Gastroesophageal sphincter (tissue), 4 donors: ENCODE data around the gene PLP1. TPM values are rescaled to one million over a fixed set of nuclear protein-coding genes. Genes with fewer than 3 reads are reported as not detected.
"Not testable (repeated sequence)": the region's sequence is repeated elsewhere in the genome, so short reads cannot be mapped to it uniquely, and the experiment has no call there.

Experiments
- ATAC-seq: fragments of 150-250 bp; one replicate; pipeline ENCODE4 v1.9.1; 2016; ENCODE audit warnings: mild to moderate bottlenecking, moderate library complexity
- H3K27ac ChIP-seq, 4 donors: fragments of 200-600 bp; sonication (generic) in 3 of 4; 1 replicate in 3 of 4; 2 replicates in 1 of 4; pipeline ENCODE4 v1.5.1; 2016 to 2019
- H3K27me3 ChIP-seq: fragments of 200-600 bp; sonication (generic); one replicate; pipeline ENCODE4 v1.5.1; 2019
- H3K36me3 ChIP-seq, 2 donors: fragments of 200-600 bp; sonication (generic); one replicate each; pipeline ENCODE4 v1.5.1; 2019; ENCODE audit warnings: control low read depth in 1 of 2
- H3K4me1 ChIP-seq, 3 donors: fragments of 200-600 bp; sonication (generic); 1 replicate in 2 of 3; 2 replicates in 1 of 3; pipeline ENCODE4 v1.5.1; 2016 to 2019; ENCODE audit warnings: control low read depth in 2 of 3
- H3K4me3 ChIP-seq, 2 donors: fragments of 200-600 bp; sonication (generic); one replicate each; pipeline ENCODE4 v1.5.1; 2019; ENCODE audit warnings: mild to moderate bottlenecking in 1 of 2, moderate library complexity in 1 of 2
- H3K9me3 ChIP-seq, 3 donors: fragments of 200-600 bp; sonication (generic); one replicate each; pipeline ENCODE4 v1.5.1; 2017 to 2019; ENCODE audit warnings: control low read depth in 2 of 3
- EP300 ChIP-seq: sonication (generic); formaldehyde crosslinking; IDR thresholded peaks from one replicate; pipeline ENCODE4 v1.6.1; 2017; ENCODE audit warnings: antibody characterized with exemption, mild to moderate bottlenecking
- POLR2A ChIP-seq, 2 donors: fragments of 450-650 bp; IDR thresholded peaks; one replicate each; pipeline ENCODE4 v1.6.1; 2017; ENCODE audit warnings: antibody characterized with exemption in 2 of 2, mild to moderate bottlenecking in 2 of 2, moderate library complexity in 1 of 2
- POLR2AphosphoS5 ChIP-seq: sonication (generic); formaldehyde crosslinking; IDR thresholded peaks from one replicate; pipeline ENCODE4 v1.6.1; 2017; ENCODE audit warnings: antibody characterized with exemption
- WGBS, 2 donors: methylation state at CpG; one replicate each; pipeline ENCODE4 v1.1.5; 2018; ENCODE audit warnings: low coverage in 1 of 2; 5-methylcytosine and 5-hydroxymethylcytosine counted together
- total RNA-seq, 4 donors: library from RNA; depleted of rRNA; stranded (reverse); fragments of >200 nt; gene quantifications; one replicate each; pipeline ENCODE4 v1.1.0, GENCODE V29; 2016
- TF ChIP-seq, protein P1 (sequence below), 4 experiments: fragments of 200-600 bp in 2 of 4; fragments of 450-650 bp in 2 of 4; sonication (generic) in 1 of 4; IDR thresholded peaks; one replicate each; pipeline ENCODE4 v1.5.1; 2017 to 2019; ENCODE audit warnings: antibody characterized with exemption in 4 of 4, mild to moderate bottlenecking in 2 of 4, moderate library complexity in 2 of 4

PLP1 gene
- total RNA-seq, 4 donors from 2014 or later = 20.3 to 51.5 (median 33.0) TPM

GRCh38 chrX:103806862-103807474, 30.3 kb downstream of the PLP1 start:
- H3K27ac ChIP-seq = no peak overlapping the region
- H3K4me1 ChIP-seq = no peaks in the 10 kb centered on the region
- TF ChIP-seq POLR2A (IDR thresholded peaks at IDR 0.05) (no peak), POLR2AphosphoS5 (no peak), EP300 (no peak)
- TF ChIP-seq, protein P1, sequence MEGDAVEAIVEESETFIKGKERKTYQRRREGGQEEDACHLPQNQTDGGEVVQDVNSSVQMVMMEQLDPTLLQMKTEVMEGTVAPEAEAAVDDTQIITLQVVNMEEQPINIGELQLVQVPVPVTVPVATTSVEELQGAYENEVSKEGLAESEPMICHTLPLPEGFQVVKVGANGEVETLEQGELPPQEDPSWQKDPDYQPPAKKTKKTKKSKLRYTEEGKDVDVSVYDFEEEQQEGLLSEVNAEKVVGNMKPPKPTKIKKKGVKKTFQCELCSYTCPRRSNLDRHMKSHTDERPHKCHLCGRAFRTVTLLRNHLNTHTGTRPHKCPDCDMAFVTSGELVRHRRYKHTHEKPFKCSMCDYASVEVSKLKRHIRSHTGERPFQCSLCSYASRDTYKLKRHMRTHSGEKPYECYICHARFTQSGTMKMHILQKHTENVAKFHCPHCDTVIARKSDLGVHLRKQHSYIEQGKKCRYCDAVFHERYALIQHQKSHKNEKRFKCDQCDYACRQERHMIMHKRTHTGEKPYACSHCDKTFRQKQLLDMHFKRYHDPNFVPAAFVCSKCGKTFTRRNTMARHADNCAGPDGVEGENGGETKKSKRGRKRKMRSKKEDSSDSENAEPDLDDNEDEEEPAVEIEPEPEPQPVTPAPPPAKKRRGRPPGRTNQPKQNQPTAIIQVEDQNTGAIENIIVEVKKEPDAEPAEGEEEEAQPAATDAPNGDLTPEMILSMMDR (IDR thresholded peaks at IDR 0.05) = no peak
- no peaks in the 10 kb centered on the region for H3K27me3 ChIP-seq
- 51 to 91% methylated on average over 4 of the region's 4 CpGs for WGBS, 2 donors
- no peaks in the 10 kb centered on the region for H3K9me3 ChIP-seq
- no peak for ATAC-seq
- no peak overlapping the region for H3K4me3 ChIP-seq
- no peaks in the 10 kb centered on the region for H3K36me3 ChIP-seq

- TF ChIP-seq, protein P1 (IDR thresholded peaks at IDR 0.05) = no peak
- no peak for TF ChIP-seq POLR2A (IDR thresholded peaks at IDR 0.05)
- no peak for TF ChIP-seq POLR2AphosphoS5
- no peak for TF ChIP-seq EP300
- no peaks in the 10 kb centered on the region for H3K27me3 ChIP-seq
- no peak overlapping the region for H3K4me3 ChIP-seq
- no peak overlapping the region for H3K27ac ChIP-seq
- no peaks in the 10 kb centered on the region for H3K36me3 ChIP-seq
- ATAC-seq = no peak
- H3K4me1 ChIP-seq = no peaks in the 10 kb centered on the region
- no peaks in the 10 kb centered on the region for H3K9me3 ChIP-seq
- WGBS, 2 donors = 80 to 96% methylated on average over 1 to 3 of the region's 3 CpGs
These were observed 35.2 kb downstream of the PLP1 start for GRCh38 chrX:103811858-103812257.

DNA sequence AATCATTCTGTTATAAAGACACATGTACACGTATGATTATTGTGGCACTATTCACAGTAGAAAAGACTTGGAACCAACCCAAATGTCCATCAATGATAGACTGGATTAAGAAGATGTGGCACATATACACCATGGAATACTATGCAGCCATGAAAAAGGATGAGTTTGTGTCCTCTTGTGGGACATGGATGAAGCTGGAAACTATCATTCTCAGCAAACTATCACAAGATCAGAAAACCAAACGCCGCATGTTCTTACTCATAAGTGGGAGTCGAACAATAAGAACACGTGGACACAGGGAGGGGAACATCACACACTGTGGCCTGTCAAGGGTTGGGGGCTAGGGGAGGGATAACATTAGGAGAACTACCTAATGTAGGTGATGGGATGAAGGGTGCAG, 40.5 kb downstream of the PLP1 start:
- H3K36me3 ChIP-seq, H3K4me3 ChIP-seq, H3K27ac ChIP-seq, H3K4me1 ChIP-seq, H3K27me3 ChIP-seq, H3K9me3 ChIP-seq, ATAC-seq: not testable (repeated sequence)
- WGBS, 2 donors = 63 to 93% methylated on average over 2 to 4 of the region's 5 CpGs

GRCh38 chrX:103817502-103817901, 40.9 kb downstream of the PLP1 start:
- Histone ChIP-seq H3K27me3 (no peaks in the 10 kb centered on the region), H3K4me3 (no peak overlapping the region), H3K9me3 (no peaks in the 10 kb centered on the region), H3K4me1 (no peaks in the 10 kb centered on the region), H3K36me3 (no peaks in the 10 kb centered on the region), H3K27ac (no peak overlapping the region)
- TF ChIP-seq, protein P1 (IDR thresholded peaks at IDR 0.05) = peak; percentile 56 to 80 (median 60)
- no peak for TF ChIP-seq POLR2AphosphoS5
- TF ChIP-seq POLR2A (IDR thresholded peaks at IDR 0.05) = no peak
- TF ChIP-seq EP300 = no peak
- no peak for ATAC-seq
- WGBS, 2 donors = 6 to 21% methylated on average over 4 to 5 of the region's 5 CpGs

- H3K27ac ChIP-seq = peak overlapping the region; percentile 25 to 47 (median 32)
- peak; percentile 55 for ATAC-seq
- H3K36me3 ChIP-seq = no peaks in the 10 kb centered on the region
- no peak overlapping the region for H3K4me3 ChIP-seq
- no peaks in the 10 kb centered on the region for H3K4me1 ChIP-seq
- H3K27me3 ChIP-seq = no peaks in the 10 kb centered on the region
- WGBS, 2 donors = 15 to 45% methylated on average over 7 of the region's 7 CpGs
- H3K9me3 ChIP-seq = no peaks in the 10 kb centered on the region
- TF ChIP-seq, protein P1 (IDR thresholded peaks at IDR 0.05) = no peak
- TF ChIP-seq EP300 (no peak), POLR2AphosphoS5 (no peak), POLR2A (IDR thresholded peaks at IDR 0.05) (no peak)
These were observed 42.4 kb downstream of the PLP1 start for GRCh38 chrX:103818842-103819619.

DNA sequence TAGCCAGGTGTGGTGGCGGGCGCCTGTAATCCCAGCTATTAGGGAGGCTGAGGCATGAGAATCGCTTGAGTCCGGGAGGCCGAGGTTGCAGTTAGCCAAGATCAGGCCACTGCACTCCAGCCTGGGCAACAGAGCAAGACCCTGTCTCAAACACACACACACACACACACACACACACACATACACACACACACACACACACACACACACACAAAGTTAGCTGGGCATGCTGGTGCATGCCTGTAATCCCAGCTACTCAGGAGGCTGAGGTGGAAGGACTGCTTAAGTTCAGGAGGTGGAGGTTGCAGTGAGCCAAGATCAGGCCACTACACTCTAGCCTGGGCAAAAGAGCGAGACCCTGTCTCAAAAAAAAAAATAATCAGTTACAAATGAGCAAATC, 44.2 kb downstream of the PLP1 start:
- H3K36me3 ChIP-seq, H3K27me3 ChIP-seq: not testable (repeated sequence)
- WGBS, 2 donors = 83 to 100% methylated on average over 1 of the region's 6 CpGs

More for the DNA sequence above, 44.2 kb downstream of the PLP1 start:
- H3K4me3 ChIP-seq, H3K4me1 ChIP-seq, H3K9me3 ChIP-seq, ATAC-seq, H3K27ac ChIP-seq: not testable (repeated sequence)
